ENCODE measurements around the gene ANKRD9.

ANKRD9 gene

DNA sequence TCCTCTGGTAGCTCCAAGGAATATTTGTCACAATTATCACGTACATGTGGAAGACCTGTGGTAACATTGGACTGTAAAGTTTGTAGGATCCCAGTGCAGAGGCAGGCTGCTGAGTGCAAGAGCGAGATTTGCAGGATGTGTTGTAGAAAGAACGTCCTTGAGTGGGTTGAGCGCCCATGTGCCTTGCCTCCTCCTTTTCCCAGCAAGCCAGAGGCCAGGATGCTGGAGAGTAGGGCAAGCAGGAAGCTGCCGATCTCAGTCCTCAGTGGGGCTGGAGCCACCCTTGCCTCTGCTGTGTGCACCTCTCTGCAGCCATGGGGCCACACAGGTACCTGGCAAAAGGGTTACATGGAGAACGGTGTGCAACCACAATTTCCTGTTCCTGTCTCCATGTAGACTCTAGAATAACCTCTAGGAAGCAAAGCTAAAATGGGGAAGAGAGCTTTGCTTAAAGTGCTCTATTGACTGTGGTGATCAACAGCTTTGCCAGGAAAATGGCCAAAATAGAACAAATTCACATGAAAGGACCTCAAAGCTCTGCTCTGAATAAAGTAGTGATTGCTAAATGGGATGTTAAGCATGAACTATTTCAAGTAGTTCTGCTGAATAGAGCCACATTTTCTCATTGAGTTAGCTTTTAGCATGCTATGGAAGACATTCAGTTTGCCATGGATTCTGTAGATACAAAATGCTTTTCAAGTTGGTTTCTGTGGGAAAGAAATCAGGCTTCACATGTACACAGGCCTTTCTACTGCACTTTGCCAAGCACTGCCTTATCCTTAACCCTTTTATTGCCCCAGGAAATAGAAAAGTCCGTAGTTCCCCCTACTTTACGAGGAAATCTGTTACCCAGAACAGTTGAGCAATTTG, 37.4 kb downstream of the ANKRD9 start:
- DNase-seq, result no peak

DNA sequence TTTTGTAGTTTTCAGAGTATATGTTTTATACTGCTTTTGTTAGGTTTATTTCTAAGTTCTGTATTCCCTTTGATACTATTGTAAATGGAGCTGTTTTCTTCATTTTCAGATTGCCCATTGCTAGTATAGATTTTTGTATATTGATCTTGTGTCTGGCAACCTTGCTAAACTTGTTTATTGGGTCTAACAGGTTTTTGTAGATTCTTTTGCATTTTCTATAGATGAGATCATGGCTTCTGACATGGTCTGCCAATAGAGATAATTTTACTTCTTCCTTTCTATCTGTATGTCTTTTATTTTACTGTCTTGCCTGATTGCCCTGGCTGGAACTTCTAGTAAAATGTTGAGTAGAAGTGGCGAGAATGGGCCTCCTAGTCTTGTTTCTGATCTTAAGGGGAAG, 40.3 kb downstream of the ANKRD9 start:
- no peak for DNase-seq

DNA sequence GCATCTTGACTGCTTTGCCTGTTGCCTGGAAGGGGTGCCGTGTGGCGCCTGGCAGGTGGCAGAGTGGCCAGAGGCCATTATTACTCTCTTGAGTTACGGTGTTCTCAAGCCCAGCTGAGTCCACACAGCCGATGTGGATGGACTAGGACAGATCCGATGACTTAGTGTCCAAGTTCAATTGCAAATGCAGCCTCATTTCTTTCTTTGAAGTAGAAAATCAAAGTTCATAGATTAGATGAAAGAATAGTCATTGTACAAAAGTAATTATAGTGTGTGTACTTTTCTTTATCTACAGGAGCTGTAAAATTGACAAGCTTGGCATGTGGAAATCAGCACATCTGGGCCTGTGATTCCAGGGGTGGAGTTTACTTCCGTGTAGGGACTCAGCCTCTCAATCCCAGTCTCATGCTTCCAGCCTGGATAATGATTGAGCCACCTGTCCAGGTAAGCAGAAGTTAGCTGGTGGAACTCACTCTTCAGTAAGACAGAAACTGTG, 44.7 kb downstream of the ANKRD9 start:
- no peak for DNase-seq

DNA sequence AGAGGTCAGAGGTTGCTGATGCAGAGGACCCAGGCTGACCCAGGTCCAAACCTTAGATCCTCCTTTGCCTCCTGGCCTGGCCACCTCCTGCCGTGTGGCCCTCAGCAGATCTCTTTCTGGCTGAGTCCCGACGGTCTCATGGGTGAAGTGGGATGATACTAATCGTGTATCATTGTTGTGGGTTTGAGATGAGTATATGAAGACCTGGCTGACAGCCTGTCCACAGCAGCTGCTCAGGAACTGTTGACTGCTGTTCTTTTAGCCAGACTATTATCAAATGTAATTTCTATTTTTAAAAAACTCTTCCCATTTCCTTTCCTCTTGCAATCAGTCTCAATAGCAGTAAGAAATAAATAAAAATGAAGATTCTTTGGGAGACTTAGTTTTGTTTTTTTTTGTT, 45.6 kb downstream of the ANKRD9 start:
- DNase-seq, result no peak

DNA sequence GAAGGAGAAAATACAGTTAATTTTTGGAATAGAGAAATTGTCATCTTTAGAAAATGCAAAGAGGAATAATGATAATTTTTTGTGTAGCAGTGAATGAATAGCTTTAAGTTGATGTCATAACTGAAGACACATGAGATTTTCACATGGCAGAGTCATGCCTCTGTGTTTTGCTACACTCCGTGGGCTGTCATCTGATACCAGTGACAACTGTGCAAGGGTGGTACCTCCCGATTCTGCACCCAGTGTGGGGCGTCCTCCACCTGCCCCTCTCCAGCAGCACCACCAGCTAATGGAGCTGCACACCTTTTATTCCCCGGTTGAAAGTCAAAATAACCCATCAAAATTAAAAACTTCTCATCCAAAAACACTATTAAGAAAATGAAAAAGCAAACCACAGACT, 47.2 kb downstream of the ANKRD9 start:
- DNase-seq, result no peak

DNA sequence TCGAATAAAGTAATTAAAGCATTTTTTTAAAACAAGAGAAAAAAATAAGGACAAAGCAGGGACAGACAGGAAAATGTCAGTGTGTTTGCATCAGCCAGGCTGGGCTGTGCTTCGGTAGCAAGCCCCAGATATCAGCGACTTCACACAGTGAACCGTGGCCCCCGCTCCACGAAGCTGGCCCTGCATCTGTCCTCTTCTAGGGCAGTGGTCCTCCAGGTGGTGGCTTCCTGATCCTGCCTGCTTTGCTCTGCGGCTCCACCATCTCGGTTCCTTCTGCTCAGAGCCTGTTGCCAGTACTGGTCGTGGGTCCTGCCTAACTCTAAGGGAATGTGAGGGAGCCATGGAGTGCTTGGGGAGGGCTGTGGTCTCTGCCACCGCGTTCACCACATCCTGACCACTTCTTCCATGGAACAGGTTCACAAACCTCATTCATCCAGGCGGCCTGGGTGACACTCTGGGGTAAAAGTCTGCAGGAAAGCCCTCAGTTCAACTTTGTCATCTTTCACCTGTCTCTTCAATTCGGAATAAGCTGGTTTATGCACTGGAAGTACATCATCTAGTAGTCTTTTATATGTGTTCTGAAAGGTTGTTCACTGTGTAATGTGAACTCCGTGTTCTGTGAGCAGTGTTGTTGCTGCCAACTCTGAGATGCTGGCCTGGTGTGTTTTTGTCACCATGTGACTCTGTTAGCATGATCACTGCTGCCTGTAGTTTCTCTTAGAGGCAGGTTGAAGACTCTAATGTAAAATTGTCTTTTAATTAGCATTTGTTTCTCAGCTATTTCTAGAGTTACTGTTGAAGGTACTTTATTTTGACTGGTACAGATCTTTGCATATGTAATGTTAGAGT, 47.9 kb downstream of the ANKRD9 start:
- DNase-seq, result no peak

DNA sequence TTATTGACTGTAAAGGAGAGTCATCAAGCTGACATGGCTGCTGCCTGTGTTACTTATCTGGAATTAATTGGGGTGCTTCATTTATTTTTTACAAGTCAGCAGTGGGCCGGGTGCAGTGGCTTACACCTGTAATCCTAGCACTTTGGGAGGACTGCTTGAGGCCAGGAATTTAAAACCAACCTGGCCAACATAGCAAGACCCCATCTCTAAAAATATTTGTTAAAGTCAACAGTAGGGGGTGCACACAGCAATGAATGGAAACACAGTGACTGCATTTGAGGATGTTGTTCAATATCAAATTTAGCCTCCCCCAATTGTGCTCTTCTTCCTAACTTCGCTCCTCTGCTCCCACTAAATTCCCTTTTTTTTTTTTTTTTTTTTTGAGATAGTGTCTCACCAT, 52.1 kb downstream of the ANKRD9 start:
- DNase-seq, result no peak

DNA sequence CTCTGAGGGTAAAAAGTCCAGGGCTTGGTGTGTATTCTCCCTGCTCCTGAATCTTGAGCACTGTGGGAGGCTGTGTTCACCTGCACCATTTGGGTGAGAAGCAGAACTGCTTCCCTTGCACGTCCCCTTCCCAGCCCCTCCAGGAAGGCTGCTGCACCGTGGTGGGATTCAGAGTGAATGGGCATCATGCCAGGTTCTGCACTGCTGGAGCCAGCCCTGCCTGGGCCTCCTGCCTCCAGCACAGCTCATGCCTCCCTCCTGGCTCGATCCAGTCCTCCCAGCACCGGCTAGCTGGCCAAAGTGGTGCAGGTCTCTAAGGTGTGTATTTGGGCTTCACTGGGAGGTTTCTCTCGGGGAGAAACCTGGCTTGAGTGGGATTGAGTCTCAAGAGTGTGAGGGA, 54.9 kb downstream of the ANKRD9 start:
- DNase-seq, result no peak

DNA sequence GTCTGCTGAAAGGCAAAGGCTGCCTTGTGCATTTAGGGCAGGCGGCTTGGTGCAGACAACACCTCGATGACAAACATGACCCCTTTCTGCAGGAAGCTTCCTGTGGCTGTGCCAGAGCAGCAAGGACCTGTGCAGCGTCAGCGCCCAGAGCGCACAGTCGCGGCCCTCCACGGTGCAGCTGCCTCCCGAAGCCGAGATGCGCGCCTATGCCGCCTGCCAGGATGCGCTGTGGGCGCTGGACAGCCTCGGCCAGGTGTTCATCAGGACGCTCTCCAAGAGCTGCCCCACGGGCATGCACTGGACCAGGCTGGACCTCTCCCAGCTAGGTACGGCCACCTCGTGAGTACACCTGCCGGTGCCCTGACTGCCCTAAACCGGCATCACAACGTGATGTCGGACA, 57.3 kb downstream of the ANKRD9 start:
- no peak for DNase-seq

Data from suppressor macrophage treated with lipopolysaccharide for 4 hours (primary cell).